ENCODE measurements around the gene AARS1. TPM values are rescaled to one million over a fixed set of nuclear protein-coding genes. Genes with fewer than 3 reads are reported as not detected.
"Not testable (repeated sequence)": the region's sequence is repeated elsewhere in the genome, so short reads cannot be mapped to it uniquely, and the experiment has no call there.

Gene AARS1
- total RNA-seq, 2 donors from 2014 or later, result 14.7 to 20.6 TPM

DNA sequence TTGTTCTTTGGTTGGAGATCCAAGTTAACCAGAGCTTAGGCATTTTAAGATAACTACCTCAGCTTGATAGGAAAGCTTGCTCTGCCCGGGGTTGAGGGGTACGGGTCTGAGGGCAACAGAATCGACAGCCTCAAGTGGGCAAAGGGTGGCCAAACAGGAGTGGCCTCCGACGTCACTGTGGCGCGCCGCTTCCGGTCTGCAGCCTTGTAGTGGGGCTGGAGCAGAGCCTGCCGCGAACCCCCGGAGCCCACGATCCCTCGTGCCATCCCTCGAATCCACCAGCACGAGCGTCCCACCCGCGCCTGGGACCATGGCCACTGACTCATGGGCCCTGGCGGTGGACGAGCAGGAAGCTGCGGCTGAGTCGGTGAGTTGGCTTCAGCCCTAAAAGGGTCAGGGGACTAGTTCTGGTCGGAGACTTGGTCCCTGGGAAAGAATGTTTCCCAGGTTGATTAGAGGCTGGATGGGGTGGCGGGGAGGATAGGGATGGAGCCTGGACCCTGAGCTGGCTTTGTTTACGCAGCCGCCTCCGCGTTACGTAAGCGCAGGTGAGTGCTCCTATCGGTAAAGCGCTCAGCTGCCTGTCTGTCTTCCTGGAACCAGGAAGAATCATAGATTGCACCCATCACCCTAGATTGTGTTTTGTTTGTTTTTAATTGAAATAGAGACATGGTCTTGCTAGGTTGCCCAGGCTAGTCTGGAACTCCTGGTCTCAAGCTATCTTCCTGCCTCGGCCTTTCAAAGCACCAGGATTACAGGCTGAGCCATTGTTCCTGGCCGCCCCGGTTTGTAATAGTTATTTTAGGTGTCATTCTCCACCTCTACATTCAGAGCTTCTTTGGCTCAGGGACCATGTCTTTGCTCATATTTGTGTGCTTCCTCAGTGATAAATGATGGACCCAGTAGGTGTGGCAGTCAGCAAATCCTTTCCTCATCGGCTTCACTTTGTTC lies 10.0 kb upstream of the AARS1 start, which contains the start of gene DDX19B:
DDX19B (plus strand) TSS at position 199 of the 951 bp plus-strand sequence; CDS start at position 311, 112 bp downstream.
- DNase-seq, result peak; percentile 24 to 39 (median 31)
- H3K9me3 ChIP-seq (ENCODE audit: control insufficient read depth, low read length, poor library complexity, severe bottlenecking), result no peaks in the 10 kb centered on the region
- Mint-ChIP-seq H3K4me1 (peaks cover 22% of the 10 kb centered on the region), H3K27me3 (no peaks in the 10 kb centered on the region), H3K4me3 (peak within 1 kb of the TSS; percentile 93), H3K36me3 (ENCODE audit: low read depth) (peaks cover 2% of the 10 kb centered on the region), H3K27ac (peak within 1 kb of the TSS; percentile 98)
- ATAC-seq, result peak; percentile 86

DNA sequence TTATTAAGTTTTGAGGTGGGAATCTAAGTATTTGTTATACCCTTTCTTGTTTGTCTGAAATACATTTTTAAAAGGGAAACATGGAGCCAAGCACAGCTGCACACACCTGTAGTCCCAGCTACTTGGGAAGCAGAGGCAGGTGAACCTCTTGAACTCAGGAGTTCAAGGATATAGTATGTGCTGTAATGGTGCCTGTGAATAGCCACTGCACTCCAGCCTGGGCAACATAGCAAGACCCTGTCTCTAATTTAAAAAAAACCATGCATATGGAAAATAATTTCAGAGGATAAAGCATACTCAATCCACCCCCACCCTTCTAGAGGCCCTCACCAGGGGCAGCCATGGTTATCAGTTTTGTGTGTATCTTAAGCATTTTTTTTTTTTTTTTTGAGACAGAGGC lies 6.3 kb upstream of the AARS1 start:
- no peak for ATAC-seq
- Mint-ChIP-seq H3K4me1 (peaks cover 13% of the 10 kb centered on the region), H3K27ac (no peak overlapping the region), H3K27me3 (no peaks in the 10 kb centered on the region), H3K36me3 (ENCODE audit: low read depth) (no peaks in the 10 kb centered on the region), H3K4me3 (no peak overlapping the region)
- H3K9me3 ChIP-seq (ENCODE audit: control insufficient read depth, low read length, poor library complexity, severe bottlenecking), result no peaks in the 10 kb centered on the region
- no peak for DNase-seq

DNA sequence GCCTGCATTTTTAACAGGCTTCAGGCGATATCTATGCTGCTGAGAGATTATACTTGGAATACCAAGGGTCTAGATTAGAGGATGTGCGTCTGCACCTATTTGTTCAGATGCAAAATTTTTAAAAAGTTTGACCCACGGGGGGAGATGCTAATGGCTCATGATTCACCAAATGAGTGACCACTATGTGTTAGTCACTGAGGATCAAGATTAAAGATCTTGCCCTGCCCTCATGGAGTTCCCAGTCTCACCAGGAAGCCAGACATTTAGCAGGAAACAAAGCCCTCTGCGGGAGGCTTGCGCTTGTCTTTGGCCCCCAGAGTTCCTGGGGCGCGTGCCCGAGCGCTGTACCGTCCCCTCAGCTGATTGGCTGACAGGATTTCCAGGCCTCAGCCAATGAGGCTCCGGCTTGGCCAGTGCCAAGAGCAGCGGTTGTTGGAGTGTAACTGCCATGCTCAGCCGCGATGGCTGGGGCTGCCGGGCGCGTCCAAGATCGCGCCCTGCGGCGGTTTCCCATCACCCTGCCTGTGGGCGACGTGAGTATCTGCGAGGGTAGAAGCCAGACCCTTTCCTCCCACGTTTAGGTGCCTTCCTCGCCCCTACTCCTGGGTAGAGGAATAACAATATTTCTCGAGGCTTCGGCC lies 5.2 kb upstream of the AARS1 start:
- no peaks in the 10 kb centered on the region for H3K9me3 ChIP-seq (ENCODE audit: control insufficient read depth, low read length, poor library complexity, severe bottlenecking)
- Mint-ChIP-seq H3K4me3 (no peak overlapping the region), H3K27me3 (no peaks in the 10 kb centered on the region), H3K4me1 (peaks cover 5% of the 10 kb centered on the region), H3K27ac (no peak overlapping the region), H3K36me3 (ENCODE audit: low read depth) (no peaks in the 10 kb centered on the region)
- DNase-seq (no peak), ATAC-seq (no peak)

DNA sequence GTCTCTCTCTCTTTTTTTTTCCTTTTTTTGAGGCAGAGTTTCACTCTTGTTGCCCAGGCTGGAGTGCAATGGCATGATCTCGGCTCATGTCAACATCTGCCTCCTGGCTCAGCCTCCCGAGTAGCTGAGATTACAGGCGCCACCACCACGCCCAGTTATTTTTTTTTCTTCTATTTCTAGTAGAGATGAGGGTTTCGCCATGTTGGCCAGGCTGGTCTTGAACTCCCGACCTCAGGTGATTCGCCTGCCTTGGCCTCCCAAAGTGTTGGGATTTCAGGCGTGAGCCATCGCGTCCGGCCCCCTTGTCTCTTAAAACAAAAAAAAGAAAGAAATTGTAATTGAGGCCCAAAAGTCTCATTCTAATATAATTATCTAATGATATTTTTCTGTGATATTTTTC lies 2.8 kb upstream of the AARS1 start:
- H3K4me1 Mint-ChIP-seq, result peaks cover 11% of the 10 kb centered on the region
- not testable (repeated sequence) for DNase-seq; H3K9me3 ChIP-seq (ENCODE audit: control insufficient read depth, low read length, poor library complexity, severe bottlenecking); H3K4me3 Mint-ChIP-seq; H3K27ac Mint-ChIP-seq; H3K27me3 Mint-ChIP-seq; H3K36me3 Mint-ChIP-seq (ENCODE audit: low read depth); ATAC-seq

DNA sequence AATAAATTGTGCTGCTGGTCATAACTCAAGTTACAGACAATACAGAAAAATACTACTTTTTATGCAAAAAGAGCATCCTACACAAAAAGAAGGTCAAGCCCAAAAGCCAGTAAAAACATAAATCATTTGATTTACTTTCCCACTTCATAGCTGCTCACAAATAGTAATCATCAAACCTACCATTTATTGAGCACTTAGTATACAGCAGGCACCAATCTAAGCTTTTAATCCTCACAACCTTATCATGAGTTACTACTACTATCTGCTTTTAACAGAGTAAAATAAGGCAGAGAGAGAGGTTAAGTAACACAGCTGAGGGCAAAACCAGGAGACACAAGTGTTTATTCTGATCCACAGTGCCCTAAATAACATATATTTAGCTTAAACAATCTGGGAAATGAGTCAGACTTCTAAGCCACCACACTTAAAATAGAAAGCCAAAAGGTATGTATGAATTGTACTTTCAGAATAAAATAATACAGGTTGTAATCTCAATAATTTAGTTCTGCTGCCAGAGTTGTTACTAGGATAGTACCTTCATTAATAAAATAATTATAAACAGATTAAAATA lies 1.7 kb upstream of the AARS1 start:
- H3K9me3 ChIP-seq (ENCODE audit: control insufficient read depth, low read length, poor library complexity, severe bottlenecking), result no peaks in the 10 kb centered on the region
- DNase-seq, result no peak
- Mint-ChIP-seq H3K4me3 (no peak overlapping the region), H3K4me1 (peaks cover 11% of the 10 kb centered on the region), H3K36me3 (ENCODE audit: low read depth) (peaks cover 3% of the 10 kb centered on the region), H3K27me3 (no peaks in the 10 kb centered on the region), H3K27ac (peak overlapping the region; percentile 95)
- ATAC-seq, result no peak

DNA sequence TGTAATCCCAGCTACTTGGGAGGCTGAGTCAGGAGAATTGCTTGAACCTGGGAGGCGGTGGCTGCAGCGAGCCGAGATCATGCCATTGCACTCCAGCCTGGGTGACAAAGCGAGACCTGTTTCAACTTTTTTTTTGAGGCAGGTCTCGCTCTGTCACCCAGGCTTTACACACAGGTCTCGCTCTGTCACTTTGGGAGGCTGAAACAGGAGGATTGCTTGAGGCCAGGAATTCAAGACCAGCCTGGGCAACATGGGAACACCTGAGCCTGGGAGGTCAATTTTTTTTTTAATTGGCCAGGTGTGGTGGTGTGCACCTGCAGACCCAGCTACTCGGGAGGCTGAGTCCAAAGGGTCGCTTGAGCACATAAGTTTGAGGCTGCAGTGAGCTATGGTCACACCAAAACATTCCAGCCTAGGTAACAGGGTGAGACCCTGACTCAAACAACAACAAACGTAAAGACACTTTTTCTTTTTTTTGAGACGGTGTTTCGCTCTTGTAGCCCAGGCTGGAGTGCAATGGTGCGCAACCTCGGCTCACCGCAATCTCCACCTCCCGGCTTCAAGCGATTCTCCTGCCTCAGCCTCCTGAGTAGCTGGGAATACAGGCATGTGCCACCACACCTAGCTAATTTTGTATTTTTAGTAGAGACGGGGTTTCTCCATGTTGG lies 1.9 kb downstream of the AARS1 start:
- H3K27me3 Mint-ChIP-seq; H3K36me3 Mint-ChIP-seq (ENCODE audit: low read depth); ATAC-seq; H3K9me3 ChIP-seq (ENCODE audit: control insufficient read depth, low read length, poor library complexity, severe bottlenecking); DNase-seq: not testable (repeated sequence)
- Mint-ChIP-seq H3K4me3 (peak overlapping the region; percentile 98), H3K4me1 (peaks cover 19% of the 10 kb centered on the region), H3K27ac (peak overlapping the region; percentile 95)

DNA sequence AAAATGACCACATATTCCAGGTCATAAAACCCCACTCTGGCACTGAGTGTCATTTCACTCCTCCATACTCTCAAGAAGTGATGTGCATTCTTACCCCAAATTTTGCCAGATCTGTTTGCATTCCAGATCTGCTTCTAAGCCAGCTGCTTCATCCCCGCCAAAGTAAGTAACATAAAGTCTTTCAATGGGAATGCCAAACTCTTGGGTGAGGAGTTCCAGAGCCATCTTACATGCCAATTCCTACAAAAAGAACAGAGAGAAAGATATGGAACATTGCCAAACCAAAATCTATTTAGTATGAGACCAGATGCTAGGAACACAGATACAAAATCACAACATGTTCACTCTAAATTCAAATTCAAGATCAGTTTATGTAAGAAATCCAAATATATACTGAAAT lies 12.9 kb downstream of the AARS1 start:
- no peak overlapping the region for H3K4me3 Mint-ChIP-seq
- ATAC-seq (no peak), DNase-seq (no peak)
- peak overlapping the region; percentile 77 for H3K27ac Mint-ChIP-seq
- no peaks in the 10 kb centered on the region for H3K27me3 Mint-ChIP-seq
- peaks cover 7% of the 10 kb centered on the region for H3K36me3 Mint-ChIP-seq (ENCODE audit: low read depth)
- peaks cover 4% of the 10 kb centered on the region for H3K4me1 Mint-ChIP-seq
- no peaks in the 10 kb centered on the region for H3K9me3 ChIP-seq (ENCODE audit: control insufficient read depth, low read length, poor library complexity, severe bottlenecking)

DNA sequence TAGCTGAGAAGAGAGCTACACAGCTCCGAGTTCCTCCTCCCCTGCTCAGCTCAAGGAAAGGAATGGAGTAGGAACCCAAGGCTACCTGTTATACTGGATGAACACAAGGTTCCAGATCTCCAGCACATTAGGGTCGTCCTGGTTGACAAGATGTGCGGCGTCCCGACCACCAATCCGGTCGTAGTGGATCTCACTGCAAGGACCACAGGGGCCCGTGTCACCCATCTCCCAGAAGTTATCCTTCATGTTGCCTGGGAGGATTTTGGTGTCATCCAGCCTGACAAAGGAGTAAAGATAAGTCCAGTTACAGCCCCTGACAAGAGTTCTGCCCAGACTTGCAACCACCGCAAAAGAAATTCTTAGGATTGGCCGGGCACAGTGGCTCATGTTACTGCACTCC lies 17.6 kb downstream of the AARS1 start:
- H3K36me3 Mint-ChIP-seq (ENCODE audit: low read depth), result peaks cover 10% of the 10 kb centered on the region
- H3K4me1 Mint-ChIP-seq, result peaks cover 3% of the 10 kb centered on the region
- no peak for ATAC-seq

DNA sequence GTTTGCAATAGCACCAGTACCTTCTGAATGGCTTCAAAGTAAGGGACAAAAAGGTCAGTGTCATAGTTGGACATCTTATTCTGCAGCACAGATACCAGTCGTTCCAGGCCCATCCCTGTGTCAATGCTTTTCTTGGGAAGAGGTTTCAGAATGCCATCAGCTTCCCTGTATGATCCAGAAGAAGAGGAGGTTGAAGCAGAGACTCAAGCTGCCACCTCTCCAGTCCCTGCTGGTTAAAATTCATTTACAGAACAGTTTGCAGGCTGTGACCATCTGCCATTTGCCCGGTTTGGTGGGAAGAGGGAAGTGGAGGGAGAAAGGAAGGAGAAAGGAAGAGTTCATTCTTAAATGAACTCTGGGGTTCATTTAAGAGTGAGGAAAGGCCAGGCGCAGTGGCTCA lies 19.1 kb downstream of the AARS1 start:
- Mint-ChIP-seq H3K36me3 (ENCODE audit: low read depth) (peaks cover 7% of the 10 kb centered on the region), H3K4me1 (peaks cover 2% of the 10 kb centered on the region), H3K27ac (no peak overlapping the region), H3K27me3 (no peaks in the 10 kb centered on the region), H3K4me3 (no peak overlapping the region)
- ATAC-seq (no peak), DNase-seq (no peak)
- H3K9me3 ChIP-seq (ENCODE audit: control insufficient read depth, low read length, poor library complexity, severe bottlenecking), result no peaks in the 10 kb centered on the region

More for the DNA sequence above, 17.6 kb downstream of the AARS1 start:
- Mint-ChIP-seq H3K27me3 (no peaks in the 10 kb centered on the region), H3K27ac (no peak overlapping the region), H3K4me3 (no peak overlapping the region)
- no peaks in the 10 kb centered on the region for H3K9me3 ChIP-seq (ENCODE audit: control insufficient read depth, low read length, poor library complexity, severe bottlenecking)
- DNase-seq, result no peak

DNA sequence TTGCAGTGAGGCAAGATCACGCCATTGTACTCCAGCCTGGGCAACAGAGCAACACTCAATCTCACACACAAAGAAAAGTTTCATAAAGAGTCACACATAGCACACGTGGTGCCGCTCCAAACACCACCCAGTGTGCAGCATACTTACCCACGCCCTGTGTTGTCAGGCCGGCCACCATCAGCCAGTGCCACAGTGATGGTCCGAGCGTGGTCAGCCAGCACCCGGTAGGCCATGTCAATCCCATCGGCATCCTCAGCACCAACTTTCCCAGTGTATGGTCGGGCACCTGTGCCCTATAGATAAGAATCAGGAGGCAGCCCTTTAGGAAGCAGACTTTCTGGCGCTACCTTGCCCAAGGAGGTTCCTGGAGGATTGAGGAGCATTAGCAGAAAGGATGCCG lies 19.8 kb downstream of the AARS1 start:
- DNase-seq, result no peak
- Mint-ChIP-seq H3K36me3 (ENCODE audit: low read depth) (peaks cover 5% of the 10 kb centered on the region), H3K4me3 (no peak overlapping the region), H3K27ac (no peak overlapping the region), H3K4me1 (peaks cover 2% of the 10 kb centered on the region), H3K27me3 (no peaks in the 10 kb centered on the region)
- H3K9me3 ChIP-seq (ENCODE audit: control insufficient read depth, low read length, poor library complexity, severe bottlenecking), result no peaks in the 10 kb centered on the region
- ATAC-seq, result no peak

DNA sequence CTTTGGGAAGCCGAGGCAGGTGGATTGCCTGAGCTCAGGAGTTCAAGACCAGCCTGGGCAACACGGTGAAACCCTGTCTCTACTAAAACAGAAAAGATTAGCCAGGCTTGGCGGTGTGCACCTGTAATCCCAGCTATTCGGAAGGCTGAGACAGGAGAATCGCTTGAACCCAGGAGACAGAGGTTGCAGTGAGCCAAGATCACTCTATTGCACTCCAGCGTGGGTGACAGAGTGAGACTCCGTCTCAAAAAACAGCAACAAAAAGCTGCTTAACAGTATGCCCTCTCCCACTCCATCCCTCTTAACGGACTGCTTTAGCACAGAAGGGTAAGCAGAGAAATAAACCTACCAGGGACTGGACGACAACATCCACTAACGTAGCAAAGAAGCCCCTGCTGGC lies 21.4 kb downstream of the AARS1 start:
- not testable (repeated sequence) for DNase-seq; H3K4me3 Mint-ChIP-seq; H3K36me3 Mint-ChIP-seq (ENCODE audit: low read depth); H3K4me1 Mint-ChIP-seq; H3K9me3 ChIP-seq (ENCODE audit: control insufficient read depth, low read length, poor library complexity, severe bottlenecking); ATAC-seq; H3K27me3 Mint-ChIP-seq
- H3K27ac Mint-ChIP-seq, result peak overlapping the region; percentile 75

DNA sequence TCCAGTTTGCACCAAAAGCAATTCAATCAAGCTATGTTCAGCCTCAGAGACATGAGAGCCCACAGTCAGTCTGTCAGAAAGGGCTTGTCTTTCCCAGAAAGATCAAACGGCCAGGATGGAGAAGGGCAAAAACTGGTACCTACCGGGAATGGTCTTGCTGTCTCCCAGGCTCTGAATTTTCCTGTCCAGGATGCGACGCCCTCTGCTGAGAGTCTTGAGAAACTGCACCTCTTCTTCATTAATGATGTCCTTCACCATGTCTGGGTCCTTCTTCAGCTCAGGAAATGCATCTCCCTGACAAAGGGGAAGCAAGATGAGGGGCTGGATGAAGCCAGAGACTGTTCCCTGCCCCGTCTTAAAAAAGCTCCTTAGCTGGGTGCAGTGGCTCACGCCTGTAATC lies 21.8 kb downstream of the AARS1 start:
- H3K4me1 Mint-ChIP-seq, result peaks cover 2% of the 10 kb centered on the region
- no peak overlapping the region for H3K4me3 Mint-ChIP-seq
- peak overlapping the region; percentile 75 for H3K27ac Mint-ChIP-seq
- H3K36me3 Mint-ChIP-seq (ENCODE audit: low read depth), result peaks cover 5% of the 10 kb centered on the region
- ATAC-seq (peak; percentile 55), DNase-seq (no peak)
- H3K27me3 Mint-ChIP-seq, result no peaks in the 10 kb centered on the region
- H3K9me3 ChIP-seq (ENCODE audit: control insufficient read depth, low read length, poor library complexity, severe bottlenecking), result no peaks in the 10 kb centered on the region

DNA sequence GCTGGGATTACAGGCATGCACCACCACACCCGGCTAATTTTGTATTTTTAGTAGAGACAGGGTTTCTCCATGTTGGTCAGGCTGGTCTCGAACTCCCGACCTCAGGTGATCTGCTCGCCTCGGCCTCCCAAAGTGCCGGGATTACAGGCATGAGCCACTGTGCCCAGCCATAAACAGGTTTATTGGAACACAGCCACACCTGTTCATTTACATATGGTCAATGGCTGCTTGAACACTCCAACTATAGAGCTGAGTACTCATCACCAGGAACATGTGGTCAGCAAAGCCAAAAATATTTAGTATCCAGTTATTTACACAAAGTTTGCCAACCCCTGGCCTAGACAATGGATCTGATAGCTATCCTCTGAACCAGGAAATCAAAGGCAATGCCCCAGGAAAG lies 29.4 kb downstream of the AARS1 start:
- not testable (repeated sequence) for H3K36me3 Mint-ChIP-seq (ENCODE audit: low read depth); H3K9me3 ChIP-seq (ENCODE audit: control insufficient read depth, low read length, poor library complexity, severe bottlenecking); ATAC-seq; H3K27me3 Mint-ChIP-seq; H3K4me3 Mint-ChIP-seq; DNase-seq; H3K4me1 Mint-ChIP-seq
- H3K27ac Mint-ChIP-seq, result peak overlapping the region; percentile 9

Measured in T-helper 17 cell (primary cell).